ENCODE data around the gene SLC23A2. TPM values are rescaled to one million over a fixed set of nuclear protein-coding genes. Genes with fewer than 3 reads are reported as not detected.

The SLC23A2 gene
- total RNA-seq, 2 donors from 2014 or later: 21.0 to 39.1 TPM

GRCh38 chr20:4901031-4901818, 100.1 kb downstream of the SLC23A2 start:
- TF ChIP-seq CTCF (IDR thresholded peaks at IDR 0.05): no peak
- no peak for TF ChIP-seq POLR2AphosphoS5 (IDR thresholded peaks at IDR 0.05)
- no peak for TF ChIP-seq POLR2A (IDR thresholded peaks at IDR 0.05)
- Histone ChIP-seq H3K9me3 (no peaks in the 10 kb centered on the region), H3K27ac (no peak overlapping the region), H3K4me1 (replicated peaks) (no peaks in the 10 kb centered on the region), H3K4me3 (no peak overlapping the region), H3K36me3 (no peaks in the 10 kb centered on the region), H3K27me3 (replicated peaks; ENCODE audit: insufficient read depth) (no peaks in the 10 kb centered on the region)
- WGBS: 87% methylated on average over 14 of the region's 14 CpGs
- DNase-seq (ENCODE audit: low spot score): no peak
- intact Hi-C loops (cut with DNase I): no loop called here

GRCh38 chr20:4898282-4899244, 102.7 kb downstream of the SLC23A2 start:
- intact Hi-C loops (cut with DNase I): no loop called here
- no peak for DNase-seq (ENCODE audit: low spot score)
- no peaks in the 10 kb centered on the region for H3K36me3 ChIP-seq
- H3K4me1 ChIP-seq (replicated peaks): no peaks in the 10 kb centered on the region
- WGBS: 61% methylated on average over 14 of the region's 14 CpGs
- no peak overlapping the region for H3K27ac ChIP-seq
- no peak for TF ChIP-seq POLR2A (IDR thresholded peaks at IDR 0.05)
- H3K27me3 ChIP-seq (replicated peaks; ENCODE audit: insufficient read depth): no peaks in the 10 kb centered on the region
- H3K4me3 ChIP-seq: no peak overlapping the region
- H3K9me3 ChIP-seq: no peaks in the 10 kb centered on the region

GRCh38 chr20:4897600-4897999, 103.7 kb downstream of the SLC23A2 start:
- no peak overlapping the region for H3K4me3 ChIP-seq
- H3K36me3 ChIP-seq: no peaks in the 10 kb centered on the region
- H3K4me1 ChIP-seq (replicated peaks): no peaks in the 10 kb centered on the region
- WGBS: 86% methylated on average over 4 of the region's 4 CpGs
- no peak for DNase-seq (ENCODE audit: low spot score)
- no peak overlapping the region for H3K27ac ChIP-seq
- no peaks in the 10 kb centered on the region for H3K9me3 ChIP-seq
- no peaks in the 10 kb centered on the region for H3K27me3 ChIP-seq (replicated peaks; ENCODE audit: insufficient read depth)
- TF ChIP-seq POLR2A (IDR thresholded peaks at IDR 0.05): no peak
- TF ChIP-seq CTCF (IDR thresholded peaks at IDR 0.05): no peak
- intact Hi-C loops (cut with DNase I): no loop called here

- no peak for DNase-seq (ENCODE audit: low spot score)
- intact Hi-C loops (cut with DNase I): no loop called here
- no peaks in the 10 kb centered on the region for H3K9me3 ChIP-seq
- H3K27ac ChIP-seq: no peak overlapping the region
- 82% methylated on average over 9 of the region's 9 CpGs for WGBS
- no peaks in the 10 kb centered on the region for H3K27me3 ChIP-seq (replicated peaks; ENCODE audit: insufficient read depth)
- no peaks in the 10 kb centered on the region for H3K4me1 ChIP-seq (replicated peaks)
- H3K4me3 ChIP-seq: no peak overlapping the region
- no peaks in the 10 kb centered on the region for H3K36me3 ChIP-seq
- TF ChIP-seq CTCF (IDR thresholded peaks at IDR 0.05) (no peak), POLR2A (IDR thresholded peaks at IDR 0.05) (no peak), POLR2AphosphoS5 (IDR thresholded peaks at IDR 0.05) (no peak)
These were observed 104.3 kb downstream of the SLC23A2 start for GRCh38 chr20:4896971-4897497.

GRCh38 chr20:4896119-4896702, 105.1 kb downstream of the SLC23A2 start:
- DNase-seq (ENCODE audit: low spot score): no peak
- Histone ChIP-seq H3K27me3 (replicated peaks; ENCODE audit: insufficient read depth) (no peaks in the 10 kb centered on the region), H3K36me3 (no peaks in the 10 kb centered on the region), H3K4me1 (replicated peaks) (no peaks in the 10 kb centered on the region), H3K4me3 (no peak overlapping the region), H3K27ac (no peak overlapping the region), H3K9me3 (no peaks in the 10 kb centered on the region)
- TF ChIP-seq POLR2A (IDR thresholded peaks at IDR 0.05) (no peak), POLR2AphosphoS5 (IDR thresholded peaks at IDR 0.05) (no peak), CTCF (IDR thresholded peaks at IDR 0.05) (no peak)
- intact Hi-C loops (cut with DNase I): no loop called here
- 92% methylated on average over 16 of the region's 16 CpGs for WGBS

All from prostate gland (tissue), 2 donors.